ENCODE measurements around the gene MUC6.

MUC6 gene

GRCh38 chr11:965206-965775 lies 71.2 kb downstream of the MUC6 start:
- DNase-seq (ENCODE audit: low spot score), result peak; percentile 50

GRCh38 chr11:963852-964251 lies 72.7 kb downstream of the MUC6 start:
- DNase-seq (ENCODE audit: low spot score), result no peak

Measured in NAMALWA (cell line).